ENCODE data around the gene CDCP1.

DNA sequence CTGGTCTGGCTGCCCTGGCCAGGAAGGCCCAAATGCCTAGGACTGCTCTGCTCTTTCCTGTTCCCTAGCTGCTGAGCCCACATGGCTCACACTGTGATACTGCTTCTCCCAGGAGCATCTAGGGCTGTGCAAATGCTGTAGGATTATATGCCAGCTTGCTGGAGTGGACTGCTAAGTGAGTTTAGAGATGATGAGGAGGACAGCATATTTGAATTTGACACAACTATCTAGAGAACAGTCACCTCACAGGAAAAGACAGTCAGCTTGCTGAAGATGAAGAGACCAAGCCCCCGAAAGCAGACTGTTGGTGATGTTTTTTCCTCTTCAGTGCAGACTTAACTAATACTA lies 80.8 kb downstream of the CDCP1 start:
- TF ChIP-seq GATA2 (IDR thresholded peaks at IDR 0.05; ENCODE audit: low read depth, low read length) (no peak), GATA3 (IDR thresholded peaks at IDR 0.05; ENCODE audit: low read depth, low read length) (no peak)

Data from SH-SY5Y (cell line).